Common myeloid progenitor, CD34-positive (primary cell): ENCODE results near the gene CCDC83. TPM values are rescaled to one million over a fixed set of nuclear protein-coding genes. Genes with fewer than 3 reads are reported as not detected.

ENCODE experiments used
- CTCF ChIA-PET: fragments of 350-600 bp; sonication (Branson Sonifier 250); formaldehyde crosslinking; loops from one replicate; lab custom pipeline; 2021; ENCODE audit warnings: antibody characterized with exemption; lab: Charles Lee
- POLR2A ChIA-PET: fragments of 350-600 bp; sonication (Branson Sonifier 250); formaldehyde crosslinking; loops from one replicate; lab custom pipeline; 2021; ENCODE audit warnings: antibody characterized with exemption; lab: Charles Lee
- DNase-seq, 3 donors: peaks; one replicate each; pipeline versions ENCODE4 v3.0.0 to v3.0.0-alpha.2; 2013
- H3K27ac ChIP-seq, 2 experiments: 1 replicate in 1 of 2; 2 replicates in 1 of 2; pipeline ENCODE4 v1.7.0; 2013; ENCODE audit warnings: inconsistent platforms in 2 of 2, low read length in 2 of 2, mild to moderate bottlenecking in 2 of 2, low read depth in 1 of 2, moderate library complexity in 1 of 2; ENCODE audit not compliant: severe bottlenecking in 2 of 2, insufficient read depth in 1 of 2, poor library complexity in 1 of 2
- H3K27me3 ChIP-seq, 5 experiments: replicated peaks in 2 of 5; 1 replicate in 3 of 5; 2 replicates in 2 of 5; pipeline versions ENCODE4 v1.6.1 to v1.7.0; 2013; ENCODE audit warnings: low read length in 4 of 5, mild to moderate bottlenecking in 2 of 5, moderate library complexity in 2 of 5, inconsistent platforms in 1 of 5; ENCODE audit not compliant: insufficient read depth in 5 of 5, control insufficient read depth in 4 of 5
- H3K36me3 ChIP-seq, 4 experiments: 1 replicate in 2 of 4; 2 replicates in 2 of 4; pipeline versions ENCODE4 v1.6.1 to v1.7.0; 2013; ENCODE audit warnings: low read length in 3 of 4, control low read depth in 1 of 4, mild to moderate bottlenecking in 1 of 4; ENCODE audit not compliant: control insufficient read depth in 4 of 4, insufficient read depth in 4 of 4
- H3K4me1 ChIP-seq, 4 experiments: 1 replicate in 3 of 4; 2 replicates in 1 of 4; pipeline versions ENCODE4 v1.6.1 to v1.7.1; 2013; ENCODE audit warnings: low read length in 3 of 4, mild to moderate bottlenecking in 3 of 4, control low read depth in 1 of 4, inconsistent platforms in 1 of 4, moderate library complexity in 1 of 4; ENCODE audit not compliant: control insufficient read depth in 4 of 4, insufficient read depth in 4 of 4; ENCODE audit errors: control extremely low read depth in 1 of 4
- H3K4me3 ChIP-seq, 7 experiments: 1 replicate in 4 of 7; 2 replicates in 3 of 7; pipeline versions ENCODE4 v1.5.1 to v1.7.0; 2013; ENCODE audit warnings: mild to moderate bottlenecking in 7 of 7, low read length in 6 of 7, moderate library complexity in 6 of 7, inconsistent platforms in 2 of 7, low read depth in 2 of 7, control low read depth in 1 of 7; ENCODE audit not compliant: insufficient read depth in 4 of 7, control insufficient read depth in 1 of 7; ENCODE audit errors: extremely low read depth in 1 of 7
- H3K9me3 ChIP-seq, 5 experiments: 1 replicate in 4 of 5; 2 replicates in 1 of 5; pipeline versions ENCODE4 v1.6.1 to v1.7.1; 2013; ENCODE audit warnings: low read length in 4 of 5, mild to moderate bottlenecking in 2 of 5, inconsistent platforms in 1 of 5, low read depth in 1 of 5, moderate library complexity in 1 of 5; ENCODE audit not compliant: control insufficient read depth in 4 of 5, insufficient read depth in 2 of 5; ENCODE audit errors: control extremely low read depth in 1 of 5
- WGBS: methylation state at CpG from one replicate; pipeline ENCODE4 v1.1.5; 2013; ENCODE audit not compliant: insufficient coverage; 5-methylcytosine and 5-hydroxymethylcytosine counted together
- polyA plus RNA-seq: library from polyadenylated mRNA; unstranded; fragments of 120-200 nt; gene quantifications from one replicate; pipeline ENCODE4 v1.2.1, GENCODE V29; 2013

Gene CCDC83
- polyA plus RNA-seq, result not detected

- peak within 1 kb of the TSS; percentile 61 to 82 for H3K27ac ChIP-seq
- H3K4me1 ChIP-seq, result peaks cover 3 to 12% (median 8%) of the 10 kb centered on the region in 4 experiments
- no peaks in the 10 kb centered on the region for H3K36me3 ChIP-seq
- H3K4me3 ChIP-seq, result peak within 1 kb of the TSS; percentile 60 to 96 (median 86)
- WGBS, result 48% methylated on average over 11 of the region's 13 CpGs
- ChIA-PET CTCF (interaction anchor here (0.6 to 1.9 kb wide), 26 partner anchors 8 to 753 kb away, joined by 3 to 11 read pairs (median 3); partner anchors contain the start of genes TMEM126A and TMEM126B), POLR2A (interaction anchor here (0.5 kb wide), 1 partner anchor 124 kb away, joined by 3 read pairs; no protein-coding TSS in a partner anchor)
- DNase-seq, result no peak
- H3K27me3 ChIP-seq, result no peaks in the 10 kb centered on the region
- H3K9me3 ChIP-seq, result peaks cover 0 to 2% (median 2%) of the 10 kb centered on the region in 5 experiments
Measured at GRCh38 chr11:85855341-85855656, at the start of gene CCDC83. Gene CCDC83, plus strand, starts transcription at chr11:85855383. Its CDS starts 9,741 bp downstream, at chr11:85865124.

- Histone ChIP-seq H3K27ac (no peak overlapping the region), H3K4me3 (no peak overlapping the region), H3K36me3 (no peaks in the 10 kb centered on the region), H3K9me3 (peaks cover 0 to 6% (median 0%) of the 10 kb centered on the region in 5 experiments), H3K4me1 (peaks cover 2 to 9% (median 8%) of the 10 kb centered on the region in 4 experiments), H3K27me3 (no peaks in the 10 kb centered on the region)
- no peak for DNase-seq
- WGBS, result 100% methylated on average over 1 of the region's 1 CpG
- POLR2A ChIA-PET, result no interaction called here
- CTCF ChIA-PET, result no interaction called here
Measured at GRCh38 chr11:85805387-85805786, 49.8 kb upstream of the CCDC83 start.

- POLR2A ChIA-PET, result interaction anchor here (0.6 kb wide), 1 partner anchor 31 kb away, joined by 4 read pairs; no protein-coding TSS in a partner anchor
- H3K27ac ChIP-seq, result no peak overlapping the region
- CTCF ChIA-PET, result no interaction called here
- H3K27me3 ChIP-seq, result no peaks in the 10 kb centered on the region
- no peaks in the 10 kb centered on the region for H3K36me3 ChIP-seq
- H3K4me1 ChIP-seq, result peaks cover 3 to 15% (median 14%) of the 10 kb centered on the region in 4 experiments
- DNase-seq, result no peak
- peaks cover 0 to 1% (median 0%) of the 10 kb centered on the region in 5 experiments for H3K9me3 ChIP-seq
- H3K4me3 ChIP-seq, result no peak overlapping the region
Measured at GRCh38 chr11:85806016-85806415, 49.2 kb upstream of the CCDC83 start.

- POLR2A ChIA-PET, result no interaction called here
- H3K4me3 ChIP-seq, result no peak overlapping the region
- 83% methylated on average over 2 of the region's 2 CpGs for WGBS
- H3K4me1 ChIP-seq, result peaks cover 3 to 21% (median 19%) of the 10 kb centered on the region in 4 experiments
- DNase-seq, result no peak
- no peaks in the 10 kb centered on the region for H3K9me3 ChIP-seq
- H3K36me3 ChIP-seq, result no peaks in the 10 kb centered on the region
- CTCF ChIA-PET, result interaction anchor here (0.6 to 1.0 kb wide), 3 partner anchors 12 to 130 kb away, joined by 3 read pairs; no protein-coding TSS in a partner anchor
- no peak overlapping the region for H3K27ac ChIP-seq
- peaks cover 0 to 3% (median 0%) of the 10 kb centered on the region in 5 experiments for H3K27me3 ChIP-seq
Measured at GRCh38 chr11:85806876-85807275, 48.3 kb upstream of the CCDC83 start.

- H3K27me3 ChIP-seq, result peaks cover 0 to 4% (median 0%) of the 10 kb centered on the region in 5 experiments
- no peaks in the 10 kb centered on the region for H3K36me3 ChIP-seq
- no peak for DNase-seq
- WGBS, result 96% methylated on average over 4 of the region's 4 CpGs
- ChIA-PET POLR2A (no interaction called here), CTCF (interaction anchor here (0.8 to 2.2 kb wide), 7 partner anchors 8 to 116 kb away, joined by 3 to 9 read pairs (median 4); no protein-coding TSS in a partner anchor)
- no peak overlapping the region for H3K4me3 ChIP-seq
- no peaks in the 10 kb centered on the region for H3K9me3 ChIP-seq
- H3K4me1 ChIP-seq, result peaks cover 3 to 21% (median 19%) of the 10 kb centered on the region in 4 experiments
- no peak overlapping the region for H3K27ac ChIP-seq
Measured at GRCh38 chr11:85809191-85809590, 46.0 kb upstream of the CCDC83 start.

- Histone ChIP-seq H3K27me3 (peaks cover 0 to 4% (median 0%) of the 10 kb centered on the region in 5 experiments), H3K4me3 (peak overlapping the region in 6 of 7 experiments; percentile 61 to 81 (median 68)), H3K27ac (no peak overlapping the region), H3K36me3 (no peaks in the 10 kb centered on the region), H3K4me1 (peaks cover 3 to 21% (median 19%) of the 10 kb centered on the region in 4 experiments), H3K9me3 (no peaks in the 10 kb centered on the region)
- ChIA-PET CTCF (interaction anchor here (0.8 to 2.2 kb wide), 10 partner anchors 9 to 117 kb away, joined by 3 to 9 read pairs (median 4); no protein-coding TSS in a partner anchor), POLR2A (no interaction called here)
- DNase-seq, result peak; percentile 31 to 79 (median 73)
- 4% methylated on average over 3 of the region's 4 CpGs for WGBS
Measured at GRCh38 chr11:85809863-85810262, 45.3 kb upstream of the CCDC83 start.

- 4% methylated on average over 7 of the region's 10 CpGs for WGBS
- Histone ChIP-seq H3K27me3 (peaks cover 0 to 4% (median 0%) of the 10 kb centered on the region in 5 experiments), H3K9me3 (no peaks in the 10 kb centered on the region), H3K4me3 (peak overlapping the region; percentile 54 to 81 (median 66)), H3K27ac (no peak overlapping the region), H3K4me1 (peaks cover 3 to 21% (median 19%) of the 10 kb centered on the region in 4 experiments), H3K36me3 (no peaks in the 10 kb centered on the region)
- DNase-seq, result no peak
- CTCF ChIA-PET, result interaction anchor here (0.8 to 2.2 kb wide), 9 partner anchors 9 to 116 kb away, joined by 3 to 9 read pairs (median 4); no protein-coding TSS in a partner anchor
- POLR2A ChIA-PET, result no interaction called here
Measured at GRCh38 chr11:85810521-85810870, 44.7 kb upstream of the CCDC83 start.
